ENCODE results near the gene NIN.
"Not testable (repeated sequence)": the region's sequence is repeated elsewhere in the genome, so short reads cannot be mapped to it uniquely, and the experiment has no call there.

NIN gene

DNA sequence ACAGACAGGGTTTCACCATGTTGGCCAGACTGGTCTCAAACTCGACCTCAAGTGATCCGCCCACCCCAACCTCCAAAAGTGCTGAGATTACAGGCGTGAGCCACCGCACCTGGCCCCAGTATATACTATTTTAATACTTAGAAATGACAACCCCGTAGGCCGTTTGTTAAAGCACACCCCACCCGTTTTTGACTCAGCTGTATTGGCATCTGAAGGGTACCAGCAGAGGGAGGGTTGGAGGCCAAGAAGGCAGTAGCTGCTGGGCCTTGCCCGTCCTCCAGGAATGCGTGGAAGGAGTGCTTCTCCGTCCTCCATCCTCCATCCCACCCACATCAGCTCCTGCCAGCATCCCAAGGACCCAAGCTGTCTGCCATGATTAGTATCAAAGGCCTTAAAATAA lies 6.3 kb upstream of the NIN start:
- no peak for DNase-seq

DNA sequence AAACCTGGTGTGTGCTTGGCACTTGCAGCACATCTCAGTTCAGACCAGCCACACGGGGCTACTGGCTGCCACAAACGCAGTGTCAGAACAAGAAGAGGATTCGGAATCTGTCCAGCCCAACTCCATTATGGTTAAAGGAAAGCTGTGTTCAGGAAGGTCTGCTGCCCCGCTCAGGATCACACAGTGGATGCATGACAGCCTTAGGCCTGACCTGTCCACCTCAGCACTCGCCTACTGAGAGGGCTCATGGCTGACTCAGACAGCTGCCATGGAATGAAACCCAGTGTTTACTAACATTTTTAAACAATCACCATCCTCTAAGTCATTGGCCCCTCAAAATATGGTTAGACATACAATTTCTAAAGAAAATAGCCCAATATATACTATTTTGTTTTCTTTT lies 5.6 kb upstream of the NIN start:
- DNase-seq: no peak

DNA sequence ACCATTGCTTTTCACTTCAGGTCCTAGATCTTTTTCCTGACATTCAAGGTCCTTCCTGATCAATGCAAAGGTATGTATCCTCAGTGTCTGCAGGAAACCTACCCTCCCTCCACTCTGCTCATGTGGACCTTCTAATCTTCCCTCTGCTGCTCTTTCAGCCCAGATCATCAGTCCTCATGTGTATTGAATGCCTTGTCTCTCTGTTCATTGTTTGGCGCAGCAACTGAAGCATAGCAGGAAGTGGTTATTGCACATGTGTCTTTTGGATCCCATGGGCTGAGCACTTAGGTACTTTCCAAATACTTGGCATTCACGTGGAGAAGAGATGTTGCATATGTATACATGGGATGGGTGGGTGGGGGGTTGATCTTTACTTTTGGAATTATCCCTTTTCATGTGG lies 4.3 kb upstream of the NIN start:
- no peak for DNase-seq

DNA sequence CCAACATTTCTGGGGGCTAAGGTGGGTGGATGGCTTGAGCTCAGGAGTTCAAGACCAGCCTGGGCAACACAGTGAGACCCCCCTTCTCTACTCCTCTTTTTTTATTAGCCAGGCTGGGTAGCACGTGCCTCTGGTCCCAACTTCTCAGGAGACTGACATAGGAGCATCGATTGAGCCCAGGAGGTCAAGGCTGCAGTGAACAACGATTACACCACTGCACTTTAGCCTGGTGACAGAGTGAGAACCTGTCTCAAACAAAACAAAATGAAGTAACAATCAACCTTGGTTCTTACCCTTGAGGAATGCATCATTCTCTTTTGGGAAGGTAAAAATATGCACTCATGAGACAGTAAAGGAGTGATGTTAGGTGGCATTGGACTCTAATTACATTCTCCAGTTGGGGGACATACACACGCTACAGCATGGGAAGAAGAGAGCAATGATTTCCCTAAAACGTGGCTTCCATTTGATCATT lies 3.9 kb upstream of the NIN start:
- DNase-seq: no peak

DNA sequence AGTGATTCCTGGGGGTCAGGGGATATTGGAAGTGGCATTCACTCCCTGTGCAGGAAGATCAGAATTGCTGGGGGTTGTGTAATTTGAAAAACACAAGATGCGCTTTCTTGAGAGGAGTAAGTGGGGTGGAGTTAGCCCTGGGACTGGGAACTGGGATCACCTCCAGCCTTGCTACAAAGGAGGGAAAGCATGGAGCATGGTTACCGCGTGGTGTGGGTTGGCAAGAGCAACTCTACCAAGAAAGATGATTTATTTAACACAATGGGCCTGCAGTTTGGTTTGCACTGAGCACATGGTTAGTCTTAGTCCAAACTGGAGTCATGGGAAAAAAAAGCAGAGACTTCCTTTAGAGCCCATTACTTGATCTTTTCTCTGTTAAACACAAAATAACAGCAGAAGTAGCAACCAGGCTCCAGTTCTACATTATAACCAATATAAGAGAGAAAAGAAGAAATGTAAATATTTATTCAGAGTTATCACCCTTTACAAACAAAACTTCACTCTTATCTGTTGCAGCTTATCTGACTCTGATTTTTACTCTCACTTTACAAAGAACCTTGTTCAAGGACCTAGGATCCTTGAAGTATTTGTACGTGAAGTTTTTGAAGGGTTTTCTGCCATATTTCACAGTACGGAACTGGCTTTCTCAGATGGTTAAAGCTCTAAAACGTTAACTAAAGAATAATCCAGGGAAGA lies 2.1 kb upstream of the NIN start:
- no peak for DNase-seq

DNA sequence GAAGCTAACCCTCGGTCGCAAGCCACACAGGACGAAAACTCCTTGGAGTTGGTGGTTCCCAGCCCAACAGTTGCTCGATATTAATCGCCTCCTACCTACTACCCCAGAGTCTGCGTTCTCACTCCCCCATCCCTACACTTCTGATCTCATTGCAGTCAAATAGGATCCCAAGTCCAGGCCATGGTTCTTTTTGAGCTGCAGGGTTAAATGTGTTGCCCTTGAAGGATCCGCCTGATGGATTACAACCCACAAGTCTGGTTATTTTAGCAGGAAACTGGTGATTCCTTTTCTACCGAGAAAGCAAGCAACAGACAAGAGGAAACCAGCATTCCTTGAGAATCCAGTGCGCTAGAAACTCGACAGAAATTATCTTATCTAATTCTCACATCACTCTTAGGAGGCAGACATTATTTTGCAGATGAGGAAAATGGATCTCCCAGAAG lies 785 bp upstream of the NIN start:
- no peak for DNase-seq

DNA sequence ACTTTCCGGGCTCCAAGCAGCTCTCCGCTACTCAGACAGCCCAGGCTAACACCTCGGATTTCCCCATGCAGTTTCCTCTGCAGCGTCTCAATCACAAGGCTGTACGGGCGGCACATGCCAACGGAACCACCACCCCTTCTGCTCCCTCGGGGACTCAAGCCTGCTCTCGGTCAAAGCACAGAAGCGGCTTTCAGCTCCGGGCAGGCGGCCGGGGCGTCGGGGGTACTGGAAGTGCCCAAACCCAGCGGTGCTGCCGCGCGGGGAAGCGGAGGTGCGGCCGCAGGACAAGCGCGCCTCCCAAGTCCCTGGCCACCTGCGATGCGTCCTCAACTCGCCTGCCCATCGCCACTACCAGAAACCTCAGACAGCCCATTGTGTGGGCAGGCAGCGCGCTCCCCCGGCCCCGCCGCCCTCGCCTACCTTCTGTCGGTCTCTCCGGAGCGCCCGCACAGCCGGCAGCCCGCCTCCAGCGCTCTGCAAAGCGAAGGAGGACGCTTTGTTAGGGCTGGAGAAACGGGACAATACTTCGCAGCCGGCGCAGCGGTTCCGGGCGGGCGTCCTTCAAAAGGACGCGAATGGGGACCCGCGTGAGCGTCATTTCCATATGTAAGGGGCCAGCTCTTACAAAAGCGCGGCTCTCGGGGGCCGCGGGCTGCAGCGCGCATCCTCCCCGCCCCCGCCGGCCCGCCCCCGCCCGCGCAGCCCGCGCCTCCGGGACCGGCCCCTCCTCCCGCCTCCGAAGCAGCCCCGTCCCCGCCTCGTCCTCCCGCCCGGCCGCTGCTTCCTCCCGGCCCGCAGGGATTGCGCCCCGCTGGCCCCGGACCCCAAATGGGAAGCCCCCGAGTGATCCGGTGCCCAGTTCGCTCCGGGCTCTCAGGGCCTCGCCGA lies 674 bp downstream of the NIN start:
- DNase-seq: no peak

DNA sequence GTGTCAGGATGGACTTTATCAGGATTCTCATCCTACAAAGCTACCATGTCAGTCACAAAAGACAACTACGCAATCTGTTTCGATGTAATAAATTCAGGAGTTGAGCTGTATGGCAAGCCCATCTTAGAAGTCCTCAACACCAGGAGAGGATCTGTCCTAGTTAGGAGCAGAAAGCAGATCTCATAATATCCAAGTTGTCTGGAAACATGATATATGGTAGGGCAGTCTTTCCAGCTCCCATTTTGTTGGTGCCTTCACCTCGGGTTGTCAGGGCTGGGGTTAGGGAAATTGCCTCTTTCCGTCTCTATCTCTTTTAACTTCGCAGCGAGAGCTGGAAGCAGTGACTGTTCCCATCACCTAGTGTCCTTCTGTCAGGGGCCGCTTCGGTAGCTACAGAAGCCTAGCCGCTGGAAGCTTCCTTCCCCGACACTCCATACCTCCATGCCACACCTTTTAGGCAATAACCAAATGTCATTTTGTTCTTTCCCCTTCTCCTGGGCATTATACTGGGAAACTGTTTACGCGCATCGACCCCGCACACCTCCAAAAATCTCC lies 1.4 kb downstream of the NIN start:
- DNase-seq: no peak

DNA sequence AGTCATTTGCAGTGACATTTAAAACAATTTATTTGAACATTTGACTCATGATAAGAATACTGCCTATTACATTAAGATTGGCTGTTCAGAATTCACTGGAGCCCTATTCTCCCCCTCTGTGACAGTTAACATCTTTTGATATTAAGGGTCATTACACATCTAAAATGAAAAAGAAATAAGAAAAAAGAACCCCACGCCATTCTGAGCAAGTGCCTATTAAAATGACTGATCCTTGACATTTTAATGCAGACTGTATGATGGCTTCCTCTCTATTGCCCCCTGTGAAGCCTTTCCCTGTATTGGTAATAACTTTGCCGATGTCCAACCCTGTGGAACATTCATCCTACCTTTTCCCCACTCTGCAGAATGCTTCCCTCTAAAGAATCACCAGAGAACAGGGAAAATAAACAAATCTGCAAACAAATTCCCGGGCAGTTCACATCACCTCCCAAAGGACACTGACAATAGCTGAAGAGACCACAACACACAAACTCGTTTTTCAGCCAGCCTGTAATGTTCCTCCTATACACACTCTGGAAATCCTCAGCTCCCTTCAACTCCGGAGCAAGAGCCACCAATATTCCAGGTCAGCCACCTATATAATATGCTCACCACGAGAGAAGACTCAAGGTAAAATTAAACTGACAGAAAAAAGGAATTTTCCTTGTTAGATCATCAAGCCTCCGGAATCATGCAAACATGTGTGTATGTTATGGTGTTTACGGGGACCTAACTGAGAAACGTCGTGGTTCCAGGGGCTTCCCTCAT lies 2.1 kb downstream of the NIN start:
- no peak for DNase-seq

DNA sequence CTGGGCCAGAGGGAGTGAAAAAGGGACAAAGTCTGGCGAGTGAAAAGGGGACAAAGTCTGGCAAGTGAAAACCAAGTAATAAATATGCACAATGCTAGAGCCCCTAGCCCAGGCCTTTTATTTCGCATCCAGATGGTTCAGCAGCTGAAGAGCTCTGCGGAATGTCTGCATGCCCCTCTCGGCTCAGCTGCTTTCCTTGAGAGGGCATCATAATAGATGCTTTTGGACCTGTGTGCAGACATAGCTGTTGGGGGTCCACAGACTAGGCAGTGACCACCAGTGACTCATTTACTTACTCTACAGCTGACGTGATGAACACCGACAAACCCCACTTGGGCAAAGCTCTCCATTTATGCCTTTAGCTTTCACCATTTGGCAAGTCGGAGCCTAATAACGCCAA lies 4.3 kb downstream of the NIN start:
- DNase-seq: no peak

DNA sequence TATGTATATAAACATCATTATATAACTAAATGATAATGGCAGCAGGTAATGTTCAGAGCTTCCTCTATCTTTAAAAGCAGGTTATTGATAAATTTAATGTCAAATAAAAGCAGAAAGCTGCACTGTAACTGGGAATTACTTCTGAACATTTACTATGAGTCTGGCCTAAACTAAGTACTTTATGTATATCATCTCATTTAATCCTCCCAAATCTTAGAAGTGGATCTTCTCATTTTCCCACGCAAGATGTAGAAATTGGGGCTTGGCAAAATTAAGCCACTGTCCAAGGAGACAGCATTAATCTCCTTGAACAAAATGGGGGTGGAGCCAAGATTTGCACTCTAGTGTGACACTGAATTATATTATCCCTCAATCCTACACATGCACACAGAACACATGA lies 5.7 kb downstream of the NIN start:
- no peak for DNase-seq

DNA sequence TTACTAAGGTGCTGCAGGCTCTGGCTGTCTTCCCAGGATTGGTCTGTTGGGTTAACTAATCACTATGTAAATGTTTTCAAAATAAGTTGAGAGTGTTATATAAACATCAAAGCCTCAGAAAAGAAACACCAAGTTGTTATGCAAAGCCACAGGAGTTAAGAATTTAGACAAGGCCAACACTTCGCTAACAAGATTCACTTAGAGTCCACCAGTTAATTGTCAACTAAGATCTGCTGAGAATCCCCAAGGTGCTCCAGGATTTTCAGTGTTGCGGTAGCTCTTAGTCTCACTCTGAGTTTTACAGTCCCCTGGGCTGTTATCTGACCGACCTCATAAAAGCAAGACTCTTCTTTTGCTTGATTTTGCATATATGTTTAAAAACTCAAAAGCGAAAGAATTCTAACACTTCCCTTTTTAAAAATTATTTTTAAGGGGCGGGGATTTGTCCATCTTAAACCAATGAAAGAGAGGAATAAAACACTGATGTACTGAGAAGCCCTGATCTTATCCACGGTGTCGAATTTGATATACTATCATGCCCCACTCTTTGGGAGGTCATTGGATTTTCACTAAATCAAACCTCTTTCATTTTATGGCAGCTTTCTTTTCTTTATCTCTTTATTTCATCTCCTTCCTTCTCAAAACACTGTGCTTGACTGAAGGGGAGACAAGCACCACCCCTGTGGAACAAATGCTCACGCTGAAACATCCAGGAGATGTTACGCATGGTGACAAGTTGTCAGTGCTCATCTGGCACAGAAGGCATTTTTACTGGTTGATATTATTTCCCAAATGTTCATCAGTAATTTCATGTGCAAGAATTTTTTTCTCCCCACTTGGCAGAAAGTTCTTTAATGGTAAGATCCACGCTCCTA lies 7.0 kb downstream of the NIN start:
- no peak for DNase-seq

DNA sequence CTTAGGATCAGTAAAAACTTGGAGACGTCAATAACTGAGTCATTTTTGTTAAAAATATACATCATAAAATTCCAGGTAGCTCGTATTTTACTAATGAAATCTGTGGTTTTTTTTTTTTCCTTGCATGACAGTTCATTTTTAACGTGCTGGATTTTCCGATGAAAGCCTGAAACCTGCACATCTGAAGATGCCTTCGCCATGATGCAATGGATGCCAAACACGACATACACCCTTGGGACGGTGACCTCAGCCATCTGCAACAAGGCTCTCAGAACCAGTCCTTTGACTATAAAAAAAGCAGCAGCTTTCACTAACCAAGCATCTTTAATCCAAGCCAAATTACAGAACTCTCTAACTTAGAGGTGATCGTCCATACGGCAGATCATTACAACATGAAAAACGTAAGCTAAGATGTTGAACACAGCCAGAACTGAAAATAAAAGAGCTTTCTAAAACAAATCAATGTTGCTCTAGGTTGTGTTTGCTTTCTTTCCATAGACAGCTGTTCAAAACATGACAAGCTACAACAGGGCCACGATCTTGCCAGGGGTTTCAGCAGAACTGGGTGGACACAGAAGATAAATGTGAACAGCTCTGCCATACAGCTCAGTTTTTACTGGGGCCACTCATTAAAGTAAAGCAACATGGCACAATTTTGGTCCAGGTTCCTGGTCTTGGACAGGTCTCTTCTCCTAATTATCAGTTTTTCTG lies 7.8 kb downstream of the NIN start:
- no peak for DNase-seq

DNA sequence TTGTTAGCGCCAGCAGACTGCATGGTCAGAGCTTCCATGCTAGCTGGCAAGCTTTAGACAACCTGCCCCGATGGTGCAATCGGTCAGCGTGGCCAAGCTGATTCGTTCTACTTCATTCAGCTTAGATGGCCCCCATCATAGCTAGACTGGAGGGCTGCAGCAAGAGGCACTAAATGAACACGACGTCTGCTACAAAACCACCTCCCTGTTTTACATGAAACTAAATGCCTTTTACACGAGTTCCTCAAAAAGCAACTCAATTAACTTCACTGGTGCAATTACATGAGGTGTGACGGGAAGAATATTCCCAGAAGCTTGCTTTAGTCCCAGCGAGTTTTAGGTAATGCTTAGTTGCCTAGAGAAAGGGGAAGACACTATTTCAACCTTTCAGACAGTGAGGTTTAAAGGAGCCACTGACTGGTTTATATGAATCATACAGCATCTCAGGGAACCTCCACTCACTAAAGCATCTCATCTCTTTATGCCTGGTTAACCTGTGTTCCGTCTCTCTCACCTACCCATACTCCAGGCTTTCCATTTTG lies 8.4 kb downstream of the NIN start:
- DNase-seq: no peak

DNA sequence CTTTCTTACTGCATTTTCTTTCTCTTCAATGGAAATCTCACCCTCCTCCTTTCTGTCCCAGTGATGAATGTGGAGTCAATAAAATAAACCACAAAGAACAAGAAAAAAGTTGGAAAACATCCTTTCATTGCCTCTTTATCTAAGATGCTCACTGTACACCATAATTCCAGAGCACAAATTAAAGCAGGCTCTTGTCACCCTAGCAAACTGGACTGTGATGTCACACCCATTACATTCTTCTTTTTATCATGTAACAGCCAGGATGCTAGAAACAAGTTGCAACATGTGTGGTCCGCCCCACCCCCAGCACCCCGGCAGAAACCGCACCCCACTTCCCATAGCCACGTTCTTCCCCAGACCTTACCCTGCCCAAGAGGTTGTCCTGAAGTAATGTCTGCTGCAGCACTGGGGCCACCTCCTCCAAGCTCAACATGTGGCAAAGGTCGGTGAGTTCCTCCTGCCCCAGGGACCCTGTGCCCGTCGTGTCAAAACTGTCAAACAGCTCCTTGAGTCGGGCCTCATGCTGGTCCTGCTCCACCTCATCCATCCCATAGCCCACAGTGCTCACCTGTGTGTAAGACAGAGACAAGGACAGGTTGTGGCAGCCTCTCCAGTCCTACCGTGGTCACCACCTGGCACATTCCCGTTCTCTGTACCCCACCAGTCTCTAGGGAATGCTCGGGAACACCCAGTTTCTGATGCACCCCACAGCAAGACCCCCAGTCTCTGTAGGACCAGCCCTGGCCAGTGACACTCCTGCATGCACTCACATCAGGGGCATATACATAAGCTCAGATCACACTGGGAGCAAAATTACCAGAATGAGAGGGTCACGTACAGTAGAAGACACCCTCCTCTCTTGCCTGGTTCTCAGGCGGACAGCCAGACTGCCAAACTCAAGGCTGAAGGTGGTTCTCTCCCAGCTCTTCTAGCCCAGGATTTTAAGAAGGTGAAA lies 9.2 kb downstream of the NIN start:
- DNase-seq: peak; percentile 18

DNA sequence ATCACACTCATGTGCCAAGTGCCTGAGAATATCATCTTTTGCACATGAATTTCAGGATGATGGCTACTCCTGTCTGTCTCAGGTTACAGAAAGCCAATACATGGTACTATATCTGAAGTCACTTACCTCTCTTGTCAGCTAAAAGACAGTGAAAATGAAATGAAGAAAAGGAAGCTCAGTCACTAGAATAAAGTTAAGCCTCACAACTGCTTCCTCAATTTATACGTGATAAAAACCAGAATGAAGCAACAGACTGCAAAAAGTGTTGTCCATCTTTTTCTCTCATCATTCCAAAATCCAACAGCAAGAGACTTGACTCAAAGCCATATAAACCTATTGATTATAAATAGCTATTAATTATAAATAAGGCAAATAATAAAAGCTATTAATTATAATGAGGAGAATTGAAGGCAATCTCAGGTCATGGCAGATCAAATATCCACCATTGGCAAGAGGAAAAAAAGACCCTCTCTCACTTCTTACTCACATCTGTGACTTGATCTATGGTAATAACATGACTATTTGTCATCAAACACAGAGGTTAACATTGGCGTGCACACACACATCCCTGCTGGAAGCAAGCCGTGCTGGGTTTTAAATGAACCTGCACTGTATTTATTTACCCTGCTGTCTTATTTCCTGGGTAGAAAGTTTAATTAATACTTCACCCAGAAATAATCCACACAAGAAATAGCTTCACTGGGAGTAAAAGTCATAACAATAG lies 10.0 kb downstream of the NIN start:
- DNase-seq: no peak

DNA sequence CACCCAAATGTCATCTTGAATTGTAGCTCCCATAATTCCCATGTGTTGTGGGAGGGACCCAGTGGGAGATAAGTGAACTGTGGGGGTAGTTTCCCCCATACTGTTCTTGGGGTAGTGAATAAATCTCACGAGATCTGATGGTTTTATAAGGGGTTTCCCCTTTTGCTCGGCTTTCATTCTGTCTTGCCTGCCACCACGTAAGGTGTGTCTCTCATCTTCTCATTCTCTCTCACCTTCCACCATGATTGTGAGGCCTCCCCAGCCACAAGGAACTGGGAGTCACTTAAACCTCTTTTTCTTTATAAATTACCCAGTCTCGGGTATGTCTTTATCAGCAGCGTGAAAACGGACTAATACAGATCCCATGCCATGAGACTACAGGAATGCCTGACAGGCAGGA lies 11.7 kb downstream of the NIN start:
- not testable (repeated sequence) for DNase-seq

DNA sequence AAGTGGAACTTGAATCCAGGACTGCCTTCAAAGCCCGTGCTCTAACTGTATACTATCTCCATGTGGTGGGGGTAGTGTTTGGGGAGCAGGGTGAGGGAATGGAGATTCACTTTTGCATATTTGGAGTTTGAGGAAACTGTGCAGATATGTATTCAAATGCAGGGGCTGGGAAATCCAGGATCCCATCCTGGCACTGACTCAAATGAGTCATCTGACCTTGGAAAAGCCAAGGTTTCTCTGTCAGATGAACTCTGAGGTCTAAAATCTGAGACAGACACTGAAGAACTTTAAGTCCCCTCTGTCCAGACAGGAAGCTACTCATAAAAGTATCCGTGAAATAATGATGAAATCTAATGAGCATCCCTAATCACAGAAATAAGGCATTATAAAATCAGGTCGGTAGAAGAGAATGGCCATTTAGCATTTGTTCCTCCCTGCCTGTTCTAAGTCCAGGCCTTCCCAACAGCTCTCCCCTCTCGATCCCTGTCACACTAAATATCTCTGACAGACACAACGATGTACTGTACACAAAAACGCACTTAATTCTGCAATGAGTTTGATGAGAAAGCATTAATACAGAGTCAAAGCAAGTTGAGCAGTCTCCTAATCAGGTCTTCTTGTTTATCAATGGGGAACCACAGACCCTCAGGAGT lies 14.4 kb downstream of the NIN start:
- DNase-seq: no peak

DNA sequence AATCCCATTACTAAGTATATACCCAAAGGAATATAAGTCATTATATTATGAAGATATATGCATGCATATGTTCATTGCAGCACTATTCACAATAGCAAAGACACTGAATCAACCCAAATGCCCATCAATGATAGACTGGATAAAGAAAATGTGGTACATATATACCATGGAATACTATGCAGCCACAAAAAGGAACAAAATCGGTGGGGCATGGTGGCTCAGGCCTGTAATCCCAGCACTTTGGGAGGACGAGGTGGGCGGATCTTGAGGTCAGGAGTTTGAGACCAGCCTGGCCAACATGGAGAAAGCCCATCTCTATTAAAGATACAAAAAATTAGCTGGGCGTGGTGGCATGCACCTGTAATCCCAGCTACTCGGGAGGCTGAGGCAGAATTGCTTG lies 15.4 kb downstream of the NIN start:
- not testable (repeated sequence) for DNase-seq
